GM21515 (cell line): ENCODE data around the gene CAMK1D.
"Not testable (repeated sequence)": the region's sequence is repeated elsewhere in the genome, so short reads cannot be mapped to it uniquely, and the experiment has no call there.

Experiments used
- ATAC-seq: cut with Tn5 transposase; IDR thresholded peaks from one replicate; pipeline ENCODE4 v1.9.1; 2021; ENCODE audit not compliant: unreplicated experiment

Gene CAMK1D

DNA sequence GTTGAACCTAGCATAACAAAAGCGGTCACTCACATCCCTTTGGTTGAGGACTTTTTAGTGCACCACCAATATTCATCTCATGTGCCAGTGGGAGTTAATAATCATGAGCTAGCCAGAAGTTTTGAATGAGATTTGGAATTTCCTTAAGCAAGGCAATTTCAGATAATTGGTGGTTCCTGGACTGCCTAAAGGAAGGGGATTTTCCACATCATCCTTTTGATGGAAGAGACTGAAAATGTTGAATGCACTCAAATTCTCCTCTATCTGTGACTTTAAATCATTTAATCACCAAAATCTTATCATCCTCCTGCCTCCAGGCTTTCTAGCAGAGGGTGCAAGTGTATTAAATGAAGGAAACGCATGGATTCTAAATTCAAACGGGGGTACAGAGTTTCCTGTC, 391.5 kb downstream of the CAMK1D start:
- no peak for ATAC-seq

DNA sequence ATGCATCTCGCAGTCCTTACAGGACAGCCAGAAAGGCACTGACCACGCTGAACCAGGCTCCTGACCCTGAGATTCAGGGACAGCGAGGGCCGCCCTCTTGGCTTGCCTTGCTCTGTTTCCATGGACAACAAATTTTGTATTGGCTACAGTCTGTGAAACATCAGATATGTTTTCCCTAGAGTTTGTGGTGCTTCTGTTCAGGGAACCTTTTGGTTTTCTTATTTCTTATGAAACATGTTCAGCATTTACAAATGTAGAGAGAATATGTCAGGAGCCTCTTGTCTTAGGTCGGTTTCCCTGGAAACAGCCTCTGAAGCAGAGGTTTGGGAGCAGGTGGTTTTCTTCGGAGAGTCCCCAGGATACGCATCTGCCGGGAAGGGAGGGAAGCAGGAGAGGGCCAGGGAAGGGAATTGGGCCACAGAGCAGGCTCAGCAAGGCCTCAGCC, 392.0 kb downstream of the CAMK1D start:
- ATAC-seq = no peak

DNA sequence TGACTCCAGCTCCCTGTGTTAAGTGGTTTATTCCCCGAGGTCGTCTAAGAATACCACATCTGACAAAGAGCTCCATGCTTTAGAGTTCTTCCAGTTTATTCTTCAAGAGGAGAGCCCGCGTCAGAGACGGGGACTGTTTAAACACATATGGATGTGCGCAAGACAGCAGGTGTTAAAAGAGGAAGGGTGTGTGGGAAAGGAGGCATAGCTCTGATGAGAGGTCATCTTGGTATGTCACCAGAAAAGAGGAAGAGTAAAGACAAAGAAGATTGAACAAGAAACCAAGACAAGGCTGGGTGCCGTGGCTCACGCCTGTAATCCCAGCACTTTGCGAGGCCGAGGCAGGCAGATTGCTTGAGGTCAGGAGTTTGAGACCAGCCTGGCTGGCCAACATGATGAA, 393.4 kb downstream of the CAMK1D start:
- no peak for ATAC-seq

DNA sequence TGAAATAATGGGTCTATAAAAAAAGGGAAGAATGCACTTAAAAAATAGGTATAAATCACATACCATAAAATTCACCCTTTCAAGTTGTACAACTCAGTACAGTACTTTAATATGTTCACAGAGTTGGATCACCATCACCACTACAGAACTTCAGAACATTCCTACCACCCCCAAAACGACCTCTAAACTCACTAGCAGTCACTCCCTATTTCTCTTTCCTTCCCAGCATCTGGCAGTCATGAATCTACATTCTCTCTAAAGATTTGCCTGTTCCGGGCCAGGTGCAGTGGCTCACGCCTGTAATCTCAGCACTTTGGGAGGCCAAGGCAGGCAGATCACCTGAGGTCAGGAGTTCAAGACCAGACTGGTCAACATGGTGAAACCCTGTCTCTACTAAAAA, 394.1 kb downstream of the CAMK1D start:
- ATAC-seq = not testable (repeated sequence)

DNA sequence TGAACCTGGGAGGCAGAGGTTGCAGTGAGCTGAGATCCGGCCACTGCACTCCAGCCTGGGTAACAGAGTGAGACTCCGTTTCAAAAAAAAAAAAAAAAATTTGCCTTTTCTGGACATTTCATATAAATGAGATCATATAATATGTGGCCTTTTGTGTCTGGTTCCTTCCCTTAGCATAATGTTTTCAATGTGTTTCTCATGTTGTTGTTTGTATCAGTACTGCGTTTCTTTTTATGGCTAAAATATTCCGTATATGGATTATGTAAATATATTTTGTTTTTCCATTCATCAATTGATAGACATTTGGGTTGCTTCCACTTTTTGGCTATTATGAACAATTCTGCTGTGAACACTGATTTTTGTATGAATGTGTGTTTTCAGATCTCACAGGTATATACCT, 394.6 kb downstream of the CAMK1D start:
- ATAC-seq = no peak

DNA sequence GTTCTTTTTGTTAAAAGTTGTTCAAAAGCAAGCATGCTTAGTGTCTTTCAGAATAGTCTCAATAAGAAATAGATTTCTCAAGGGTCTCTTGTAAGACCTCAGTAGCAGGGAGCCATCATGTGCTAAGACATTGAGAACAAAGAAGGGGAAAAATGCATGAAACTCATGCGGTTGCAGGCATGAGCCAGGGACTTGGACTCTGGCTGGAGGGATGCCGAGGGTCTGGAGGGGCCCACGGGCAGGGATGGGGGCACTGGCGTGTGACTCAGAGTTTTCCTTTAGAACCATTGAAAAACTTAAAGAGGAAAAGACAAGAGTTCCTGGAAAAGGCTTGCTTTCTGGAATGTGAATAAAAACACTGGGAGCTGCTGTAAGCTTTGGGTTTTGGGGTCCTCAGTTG, 398.8 kb downstream of the CAMK1D start:
- ATAC-seq = no peak

DNA sequence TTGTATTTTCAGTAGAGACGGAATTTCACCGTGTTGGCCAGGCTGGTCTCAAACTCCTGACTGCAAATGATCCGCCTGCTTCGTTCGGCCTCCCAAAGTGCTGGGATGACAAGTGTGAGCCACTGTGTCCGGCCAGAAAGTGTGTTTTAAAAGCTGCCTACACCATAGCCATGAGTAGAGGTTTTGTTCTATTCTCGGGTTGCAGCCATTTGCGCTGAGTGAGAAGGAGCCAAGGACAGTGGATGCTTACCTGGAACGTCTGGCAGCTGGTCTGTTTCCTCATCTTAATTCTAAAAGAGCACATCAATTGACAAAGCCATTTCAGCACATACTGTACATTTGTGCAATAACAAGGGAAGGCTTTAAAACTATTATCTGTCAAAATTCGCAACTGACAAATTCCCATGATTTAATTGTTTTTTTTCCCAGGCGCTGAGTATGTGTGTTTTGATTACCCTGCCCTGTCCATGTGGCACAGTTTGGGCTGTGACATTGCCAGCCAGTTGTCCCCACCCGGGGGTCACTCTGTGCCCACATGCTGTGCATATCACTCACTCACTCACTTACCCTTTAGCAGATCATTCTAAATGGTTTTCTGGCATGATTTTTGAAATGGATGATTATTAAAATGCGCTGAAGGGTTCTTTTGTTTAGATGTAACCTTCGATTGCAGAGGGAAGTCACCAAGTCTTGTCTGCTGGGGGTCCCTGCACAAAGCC, 400.6 kb downstream of the CAMK1D start:
- ATAC-seq = no peak

DNA sequence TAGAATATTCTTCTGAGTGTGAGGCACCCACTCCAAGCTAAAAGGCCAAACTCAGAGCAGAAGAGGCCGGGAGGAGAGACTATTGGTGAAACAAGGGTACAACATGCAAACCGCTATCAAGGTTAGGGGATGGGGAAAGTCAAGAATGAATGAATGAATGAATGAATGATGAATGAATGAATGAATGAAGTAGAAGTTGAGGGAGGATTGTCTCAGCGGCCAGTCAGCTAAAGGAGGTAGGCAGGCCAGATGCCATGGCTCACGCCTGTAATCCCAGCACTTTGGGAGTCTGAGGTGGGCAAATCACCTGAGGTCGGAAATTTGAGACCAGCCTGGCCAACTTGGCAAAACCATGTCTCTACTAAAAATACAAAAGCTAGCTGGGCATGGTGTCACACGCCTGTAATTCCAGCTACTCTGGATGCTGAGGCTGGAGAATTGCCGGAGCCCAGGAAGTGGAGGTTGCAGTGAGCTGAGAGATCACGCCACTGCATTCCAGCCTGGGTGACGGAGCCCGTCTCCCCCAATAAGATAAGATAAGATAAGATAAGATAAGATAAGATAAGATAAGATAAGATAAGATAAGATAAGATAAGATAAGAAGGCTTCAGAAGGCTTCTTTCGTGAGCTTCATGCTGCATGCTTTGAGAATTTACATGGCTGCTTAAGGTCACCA, 401.3 kb downstream of the CAMK1D start:
- no peak for ATAC-seq

DNA sequence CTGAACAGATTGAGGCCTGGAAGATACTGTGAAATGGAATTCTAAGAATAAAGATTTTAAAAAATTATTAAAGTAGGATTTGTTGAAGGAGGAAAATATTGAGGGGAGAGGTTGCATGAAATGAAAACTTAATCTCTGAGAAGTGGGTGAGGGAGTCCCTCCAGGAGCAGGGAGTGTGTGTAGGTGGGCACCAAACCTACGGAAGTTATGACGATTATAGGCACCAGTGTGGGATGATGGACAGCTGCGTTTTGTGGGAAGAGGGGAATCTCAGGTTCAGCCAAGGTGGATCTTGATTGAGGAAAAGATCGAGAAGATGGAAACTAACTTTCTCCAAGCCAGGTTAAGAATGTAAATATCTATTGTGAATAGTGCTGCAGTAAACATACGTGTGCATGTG, 405.7 kb downstream of the CAMK1D start:
- ATAC-seq = no peak

DNA sequence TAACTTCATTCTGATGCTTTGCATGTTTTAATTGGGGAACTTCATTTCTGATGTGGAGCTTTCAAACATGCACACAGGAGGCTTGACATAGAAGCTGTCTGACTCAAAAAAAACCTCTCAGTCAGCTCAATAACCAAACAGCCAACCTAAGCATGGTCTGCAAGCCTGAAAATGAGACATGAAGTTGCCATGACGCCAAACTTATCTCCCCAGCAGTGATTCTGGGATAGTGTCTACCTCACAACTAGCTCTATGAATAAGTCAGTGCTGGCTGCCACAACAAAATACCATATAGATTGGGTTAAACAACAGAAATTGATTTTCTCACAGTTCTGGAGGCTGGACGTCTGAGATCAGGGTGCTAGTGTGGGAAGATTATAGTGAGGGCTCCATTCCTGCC, 408.0 kb downstream of the CAMK1D start:
- no peak for ATAC-seq

DNA sequence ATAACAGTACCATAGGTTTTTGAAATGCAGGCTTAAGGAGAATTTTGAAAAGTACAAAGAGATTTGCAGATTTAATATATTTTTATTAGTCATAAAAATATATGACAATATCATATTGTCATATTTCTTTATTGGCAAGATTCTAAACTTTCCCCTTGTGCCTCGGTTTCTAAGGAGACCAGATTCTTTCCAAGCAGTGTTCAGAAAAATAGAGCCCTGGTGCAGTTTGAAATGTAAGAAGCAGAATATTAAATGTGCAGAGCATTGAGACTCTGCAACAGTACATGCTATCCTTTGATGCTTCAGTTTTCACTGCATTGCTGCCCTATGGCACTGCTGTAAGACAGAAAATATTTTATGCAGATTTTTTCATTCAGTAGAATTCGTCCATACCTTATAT, 408.9 kb downstream of the CAMK1D start:
- ATAC-seq = no peak

DNA sequence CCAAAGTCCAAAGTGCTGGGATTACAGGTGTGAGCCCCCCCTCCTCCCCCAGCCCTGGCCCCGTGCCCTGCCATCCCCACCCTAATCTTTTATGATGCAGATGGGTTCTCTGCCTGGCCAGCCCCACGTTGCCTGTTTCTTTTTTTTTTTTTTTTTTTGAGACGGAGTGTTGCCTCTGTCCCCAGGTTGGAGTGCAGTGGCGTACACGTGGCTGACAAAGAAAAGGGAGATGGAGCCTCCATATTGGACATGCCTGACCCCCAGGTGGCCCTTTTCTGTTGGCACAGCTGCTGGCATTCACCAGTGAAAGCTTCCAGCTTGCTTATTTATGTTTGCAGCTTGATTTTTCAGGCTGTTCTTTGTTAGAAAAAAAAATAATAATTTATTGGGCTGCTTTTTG, 416.9 kb downstream of the CAMK1D start:
- no peak for ATAC-seq

DNA sequence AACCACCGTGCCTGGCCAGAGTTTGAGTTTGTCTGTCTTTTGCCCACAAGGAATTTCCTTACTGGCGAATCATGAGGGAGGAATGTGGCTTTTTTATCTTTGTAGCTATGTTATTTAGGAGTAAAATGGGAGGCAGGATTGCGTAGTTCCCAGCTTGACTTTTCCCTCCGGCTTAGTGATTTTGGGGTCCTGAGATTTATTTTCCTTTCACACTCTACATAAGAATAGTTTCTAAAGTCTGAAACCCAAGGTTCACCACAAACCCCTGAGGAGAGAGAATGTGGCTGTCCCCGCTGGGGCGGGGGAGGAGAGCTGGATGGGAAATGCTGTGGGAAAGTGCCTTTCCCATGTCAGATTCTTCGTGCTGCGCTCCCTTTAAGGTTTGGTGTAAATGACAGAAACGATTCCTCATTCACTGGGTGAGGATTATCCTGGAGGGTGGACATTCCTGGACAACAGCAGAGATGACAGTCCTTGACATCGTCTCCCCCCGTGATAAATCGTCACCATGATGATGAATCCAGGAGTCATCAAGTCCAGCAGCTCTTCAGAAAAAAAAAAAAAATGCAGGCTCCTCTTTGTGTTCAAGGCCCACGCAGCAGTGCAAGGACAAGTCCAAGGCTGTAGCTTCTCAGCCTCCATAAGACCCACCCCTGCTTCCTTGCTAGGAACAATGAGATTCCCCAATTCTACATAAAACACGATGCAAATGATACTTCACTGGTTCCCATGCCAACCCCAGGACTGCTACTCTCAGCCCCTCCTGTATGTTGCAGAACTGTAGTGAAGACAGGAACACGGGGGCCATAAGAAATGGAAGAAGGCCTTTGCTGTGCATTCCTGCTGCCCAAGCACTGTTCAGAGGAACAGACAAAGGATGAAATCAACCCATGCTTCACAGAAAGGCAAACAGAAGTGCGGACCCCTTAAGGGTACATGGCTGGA, 419.1 kb downstream of the CAMK1D start:
- ATAC-seq = no peak

DNA sequence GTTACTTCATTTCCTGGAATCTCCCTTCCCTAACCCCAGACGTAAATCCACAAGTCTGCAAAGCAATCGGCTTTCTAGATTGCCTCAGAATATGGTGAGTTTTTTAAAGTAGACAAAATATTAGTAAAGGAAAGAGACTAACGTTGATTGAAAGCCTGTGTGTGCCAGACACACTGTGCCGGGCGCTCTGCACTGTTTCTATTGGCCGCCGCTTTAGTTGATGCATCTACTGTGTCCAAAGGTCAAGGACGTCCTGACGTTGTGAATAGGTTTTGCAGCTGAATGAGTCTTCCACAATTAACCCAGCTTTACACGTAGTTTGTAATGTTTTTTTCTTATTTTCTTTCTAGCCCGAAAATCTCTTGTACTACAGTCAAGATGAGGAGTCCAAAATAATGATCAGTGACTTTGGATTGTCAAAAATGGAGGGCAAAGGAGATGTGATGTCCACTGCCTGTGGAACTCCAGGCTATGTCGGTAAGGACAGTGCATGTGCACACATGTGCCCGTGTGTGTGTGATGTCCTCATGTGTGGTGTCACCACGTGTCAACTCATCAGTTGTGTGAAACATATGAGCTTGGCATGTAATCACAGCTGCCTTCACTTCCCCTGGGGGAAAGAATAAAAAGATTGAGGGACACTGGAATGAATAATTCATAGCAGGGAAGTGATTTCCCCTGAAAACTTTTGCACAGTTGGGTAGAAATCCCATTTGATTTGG, 420.1 kb downstream of the CAMK1D start:
- no peak for ATAC-seq

DNA sequence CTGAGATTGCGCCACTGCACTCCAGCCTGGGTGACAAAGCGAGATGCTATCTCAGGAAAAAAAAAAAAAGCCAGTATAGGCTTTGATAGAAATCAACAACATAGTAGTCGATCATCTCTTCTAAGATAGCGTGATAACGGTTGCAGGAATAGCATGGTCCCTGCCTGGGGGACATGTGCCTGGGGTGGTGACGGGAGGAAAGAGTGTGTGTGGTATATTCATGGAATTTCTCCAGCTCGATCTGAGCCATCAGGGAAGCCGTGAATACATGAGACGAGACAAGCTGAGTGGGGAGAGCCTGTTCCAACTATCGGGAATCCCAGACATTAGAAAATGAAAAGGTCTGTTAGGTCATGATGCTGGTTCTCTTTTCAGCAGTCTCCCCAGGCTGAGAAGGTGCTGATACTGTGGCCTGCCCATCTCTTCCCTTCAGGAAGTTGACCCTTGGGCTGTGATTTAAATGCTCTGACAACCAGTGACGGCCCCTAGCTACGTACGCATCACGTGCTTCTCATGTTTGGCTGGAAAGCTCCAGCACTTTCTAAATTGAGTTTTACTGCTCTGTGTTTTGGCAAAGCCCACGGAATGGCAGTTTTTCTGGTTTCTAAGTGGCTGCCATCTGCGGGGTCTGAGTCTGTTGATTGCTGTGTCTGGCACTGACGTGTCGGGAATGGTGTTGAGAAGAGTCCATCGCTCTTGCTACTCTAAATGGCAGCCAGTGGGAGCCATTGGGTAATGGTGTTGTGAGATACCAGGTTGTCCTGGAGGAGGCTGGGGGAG, 422.8 kb downstream of the CAMK1D start:
- no peak for ATAC-seq

DNA sequence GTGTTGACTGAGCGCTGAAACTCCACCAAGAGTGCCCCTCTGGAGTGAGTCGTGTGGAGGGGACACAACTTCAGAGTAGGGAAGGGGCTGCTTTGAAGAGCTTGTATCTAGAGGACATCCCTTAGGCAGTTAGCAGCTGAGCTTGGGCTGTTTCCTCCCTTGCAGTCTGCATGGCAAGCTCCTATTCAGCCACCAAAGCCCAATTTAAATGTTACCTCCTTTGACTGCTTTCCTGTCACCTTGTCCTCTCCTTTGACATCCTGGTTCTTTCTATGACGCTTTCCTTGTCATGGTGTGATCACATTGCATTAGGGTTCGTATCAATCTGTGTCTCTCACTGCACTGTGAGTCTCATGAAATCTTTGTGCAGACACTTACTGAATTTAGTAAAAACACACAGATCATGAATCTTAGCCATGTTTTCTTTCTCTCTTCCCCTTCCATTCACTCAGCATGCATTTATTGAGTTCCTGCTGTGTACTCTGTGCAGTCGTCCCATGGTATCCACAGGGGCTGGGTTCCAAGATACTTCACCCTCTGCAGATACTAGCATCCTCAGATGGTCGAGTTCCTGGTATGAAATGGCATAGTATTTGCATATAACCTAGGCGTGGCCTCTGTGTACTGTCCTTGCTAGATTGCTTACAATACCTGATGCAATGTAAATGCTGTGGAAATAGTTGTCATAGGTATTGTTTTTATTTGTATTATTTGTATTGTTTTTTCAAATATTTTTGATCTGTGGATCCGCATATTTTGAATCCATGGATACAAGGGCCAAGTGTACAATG, 423.6 kb downstream of the CAMK1D start:
- no peak for ATAC-seq

DNA sequence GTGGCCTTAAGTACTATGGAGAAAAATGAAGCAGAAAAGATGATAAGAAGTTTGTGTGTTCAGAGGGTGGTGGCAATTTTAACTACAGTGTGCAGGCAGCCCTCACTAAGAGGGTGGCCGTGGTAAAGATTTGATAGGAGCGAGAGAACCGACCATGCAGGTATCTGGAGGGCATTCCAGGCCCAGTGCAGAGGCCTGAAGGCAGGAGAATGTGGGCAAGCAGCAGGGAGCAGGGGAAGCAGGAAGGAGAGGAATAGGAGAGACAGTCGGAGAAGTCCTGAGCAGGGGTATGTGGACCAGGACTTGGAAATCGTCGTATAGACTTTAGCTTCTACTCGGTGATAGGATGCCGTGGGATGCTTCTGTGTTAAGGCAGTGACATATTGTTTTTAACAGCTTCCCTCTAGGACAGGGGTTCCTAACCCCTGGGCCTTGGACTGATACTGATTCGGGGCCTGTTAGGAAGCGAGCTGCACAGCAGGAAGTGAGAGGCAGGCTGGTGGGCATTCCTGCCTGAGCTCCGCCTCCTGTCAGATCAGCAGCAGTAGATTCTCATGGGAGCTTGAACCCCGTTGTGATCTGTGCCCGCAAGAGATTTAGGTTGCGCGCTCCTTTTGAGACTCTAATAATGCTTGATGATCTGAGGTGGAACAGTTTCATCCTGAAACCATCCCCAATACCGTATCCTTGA, 425.0 kb downstream of the CAMK1D start:
- ATAC-seq = no peak

DNA sequence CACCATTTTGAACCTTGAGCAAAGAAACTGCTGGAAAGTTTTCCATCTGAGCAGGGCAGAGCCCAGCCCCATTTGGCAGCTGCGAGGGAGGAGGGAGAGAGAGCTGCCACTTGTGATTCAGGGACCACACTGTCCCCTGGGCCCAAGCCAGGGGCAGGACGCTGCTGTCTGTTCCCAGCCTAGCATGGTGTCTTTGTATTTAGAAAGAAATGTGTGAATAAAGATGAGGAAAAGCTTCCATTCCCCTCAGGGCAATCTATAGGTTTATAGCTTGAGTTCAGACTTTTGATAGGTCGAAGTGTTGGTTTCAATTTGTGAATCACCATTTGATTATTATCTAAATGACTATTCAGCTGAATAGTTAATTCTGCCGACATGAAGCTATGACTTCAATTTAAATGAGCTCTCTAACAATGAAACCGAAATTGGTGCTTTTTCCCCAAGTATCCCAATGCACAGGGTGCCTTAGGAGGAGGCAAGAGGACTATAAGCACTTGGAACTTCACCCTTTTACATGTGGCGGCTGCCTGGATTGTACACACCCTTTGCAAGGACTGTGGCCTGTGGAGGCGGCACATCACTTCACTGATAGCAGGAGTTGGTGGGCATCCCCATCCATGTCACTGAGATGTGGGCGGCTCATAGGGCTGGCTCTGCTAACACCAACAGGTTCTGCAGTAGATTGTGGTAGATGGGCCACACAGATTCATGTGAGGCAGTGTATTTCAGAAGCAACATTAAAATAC, 428.7 kb downstream of the CAMK1D start:
- no peak for ATAC-seq
